HepG2 (cell line): ENCODE results near the gene CBFA2T2. TPM values are rescaled to one million over a fixed set of nuclear protein-coding genes. Genes with fewer than 3 reads are reported as not detected.

Experiments
- ATAC-seq: fragments of 200-7000 bp; cut with Tn5 transposase; 3 replicates; pipeline ENCODE4 v1.9.1; 2020; ENCODE audit warnings: mild to moderate bottlenecking, moderate library complexity
- BruUV-seq: library from RNA; stranded (reverse); fragments of 400-500 nt; replicated peaks from 2 replicates; lab custom pipeline; 2021; lab: Mats Ljungman, UMichigan
- CTCF ChIA-PET: fragments of 300-600 bp; formaldehyde crosslinking; extraction: SDS; loops from one replicate; lab custom pipeline; 2021; ENCODE audit warnings: low total read pairs, inconsistent platforms, low intra/inter-chr PET ratio; lab: Yijun Ruan, JAX
- POLR2A ChIA-PET: fragments of 350-600 bp; sonication (Branson Sonifier 250); formaldehyde crosslinking; loops from one replicate; lab custom pipeline; 2020; ENCODE audit warnings: antibody characterized with exemption, inconsistent platforms; lab: Yijun Ruan, JAX
- DNase-seq: peaks from one replicate; pipeline ENCODE4 v3.0.0-alpha.2; 2015; ENCODE audit warnings: low spot score
- FAIRE-seq: peaks from 3 replicates; lab custom pipeline; 2011; peaks lifted over from hg19 to GRCh38; lab: Jason Lieb, UNC
- H2AFZ ChIP-seq: one replicate; pipeline ENCODE4 v1.6.1; 2011; ENCODE audit warnings: low read length, inconsistent platforms
- H3K27ac ChIP-seq: fragments of 300-600 bp; 3 replicates; pipeline ENCODE4 v1.8.0; 2011; ENCODE audit warnings: mixed run types, mild to moderate bottlenecking, mixed read lengths, low read length, inconsistent platforms; ENCODE audit not compliant: insufficient read depth; ENCODE audit errors: extremely low read length
- H3K27me3 ChIP-seq, 2 experiments: fragments of 200-600 bp in 1 of 2; 2 replicates in 1 of 2; 3 replicates in 1 of 2; pipeline versions ENCODE4 v1.6.0 to v1.8.0; 2011; ENCODE audit warnings: low read length in 2 of 2, mild to moderate bottlenecking in 2 of 2, moderate library complexity in 2 of 2, inconsistent platforms in 1 of 2; ENCODE audit not compliant: insufficient read depth in 2 of 2, control insufficient read depth in 1 of 2
- H3K36me3 ChIP-seq, 2 experiments: fragments of 200-600 bp in 1 of 2; replicated peaks in 1 of 2; 2 replicates in 1 of 2; 3 replicates in 1 of 2; pipeline versions ENCODE4 v1.5.1 to v1.8.0; 2011; ENCODE audit warnings: low read length in 2 of 2, inconsistent platforms in 1 of 2; ENCODE audit not compliant: insufficient read depth in 2 of 2, control insufficient read depth in 1 of 2
- H3K4me1 ChIP-seq: 2 replicates; pipeline ENCODE4 v1.5.1; 2012; ENCODE audit warnings: low read length, inconsistent platforms; ENCODE audit not compliant: insufficient read depth
- H3K4me2 ChIP-seq: 2 replicates; pipeline ENCODE4 v1.6.0; 2011; ENCODE audit warnings: low read depth, low read length, inconsistent platforms
- H3K4me3 ChIP-seq, 3 experiments: fragments of 200-600 bp in 1 of 3; sonication (generic), shearing (Covaris generic) in 1 of 3; replicated peaks in 1 of 3; 2 replicates each; pipeline ENCODE4 v1.5.1; 2011 to 2016; ENCODE audit warnings: low read length in 3 of 3, inconsistent platforms in 2 of 3, low read depth in 2 of 3, mild to moderate bottlenecking in 2 of 3, control low read depth in 1 of 3, mixed read lengths in 1 of 3; ENCODE audit not compliant: insufficient read depth in 1 of 3
- H3K79me2 ChIP-seq: one replicate; pipeline ENCODE4 v1.6.1; 2011; ENCODE audit warnings: low read length, inconsistent platforms; ENCODE audit not compliant: insufficient read depth
- H3K9ac ChIP-seq: 2 replicates; pipeline ENCODE4 v1.6.0; 2011; ENCODE audit warnings: mild to moderate bottlenecking, low read depth, low read length, inconsistent platforms; ENCODE audit not compliant: insufficient read depth
- H3K9me3 ChIP-seq: 2 replicates; pipeline ENCODE4 v1.5.1; 2012; ENCODE audit warnings: mild to moderate bottlenecking, low read length
- H4K20me1 ChIP-seq: 2 replicates; pipeline ENCODE4 v1.6.0; 2011; ENCODE audit warnings: inconsistent platforms, mild to moderate bottlenecking, low read length, moderate library complexity; ENCODE audit not compliant: insufficient read depth
- GLMP ChIP-seq: sonication (generic); formaldehyde crosslinking; IDR thresholded peaks from 2 replicates; pipeline ENCODE4 v1.9.0; 2021; ENCODE audit warnings: missing genetic modification reagents, mild to moderate bottlenecking, borderline replicate concordance
- KLF9 ChIP-seq: IDR thresholded peaks from 2 replicates; pipeline ENCODE4 v1.6.1; 2016; ENCODE audit warnings: low read depth
- MXI1 ChIP-seq: IDR thresholded peaks from 3 replicates; pipeline ENCODE4 v1.6.1; 2012; ENCODE audit warnings: low read depth, low read length, inconsistent platforms, borderline replicate concordance
- SMAD9 ChIP-seq: sonication (generic); formaldehyde crosslinking; IDR thresholded peaks from 2 replicates; pipeline ENCODE4 v1.5.1; 2020; ENCODE audit warnings: mild to moderate bottlenecking, missing genetic modification reagents
- SOX13 ChIP-seq, 3 experiments: fragments of 450-650 bp in 1 of 3; sonication (generic) in 1 of 3; formaldehyde crosslinking in 1 of 3; IDR thresholded peaks in 2 of 3; conservative IDR thresholded peaks in 1 of 3; 2 replicates each; pipeline versions ENCODE4 v1.5.0 to v1.6.1; 2016 to 2020; ENCODE audit warnings: antibody characterized with exemption in 1 of 3, mild to moderate bottlenecking in 1 of 3, missing compliant biosample characterization in 1 of 3, missing genetic modification reagents in 1 of 3, moderate library complexity in 1 of 3
- SUZ12 ChIP-seq: fragments of 150-350 bp; IDR thresholded peaks from 2 replicates; pipeline ENCODE4 v1.6.1; 2014; ENCODE audit warnings: low read depth, low read length
- TEAD3 ChIP-seq: optimal IDR thresholded peaks from 2 replicates; pipeline ENCODE3; 2016; ENCODE audit warnings: borderline replicate concordance
- ZNF672 ChIP-seq: sonication (generic); formaldehyde crosslinking; IDR thresholded peaks from 2 replicates; pipeline ENCODE4 v1.8.1; 2022; ENCODE audit warnings: missing genetic modification reagents
- ZNF746 ChIP-seq: sonication (generic); formaldehyde crosslinking; IDR thresholded peaks from 2 replicates; pipeline ENCODE4 v1.8.0; 2022; ENCODE audit warnings: mild to moderate bottlenecking, missing genetic modification reagents
- WGBS: methylation state at CpG from one replicate; pipeline ENCODE4 v1.1.6; 2017; ENCODE audit warnings: low lambda C conversion rate; 5-methylcytosine and 5-hydroxymethylcytosine counted together
- in situ Hi-C: cut with HindIII; loops from 2 replicates; pipeline ENCODE4 v1.10.0; 2017; ENCODE audit warnings: low pct_unique_long_range_greater_than_20kb; ENCODE audit not compliant: extremely low pct_ligation_motif_present
- intact Hi-C: fragments of 100-400 bp; cut with micrococcal nuclease; formaldehyde crosslinking; loops from one replicate; pipeline ENCODE4 v1.10.0; 2022; ENCODE audit not compliant: unreplicated experiment
- polyA plus RNA-seq, 8 experiments: library from polyadenylated mRNA; depleted of rRNA in 3 of 8; stranded (reverse) in 7 of 8; unstranded in 1 of 8; fragments of >200 nt; fragmentation: Illumina TruSeq in 4 of 8; extraction: Trizol in 4 of 8; gene quantifications; 2 replicates each; pipeline versions ENCODE4 v1.2.1 to v1.2.3, GENCODE V29; 2011 to 2016; ENCODE audit warnings: low read depth in 4 of 8, missing spikeins in 1 of 8, mixed read lengths in 1 of 8; ENCODE audit not compliant: insufficient read depth in 1 of 8
- total RNA-seq, 5 experiments: library from RNA; depleted of rRNA; stranded (reverse); fragments of >200 nt; fragmentation: Illumina TruSeq; extraction: Trizol; gene quantifications; 2 replicates each; pipeline ENCODE4 v1.2.3, GENCODE V29; 2016; ENCODE audit warnings: low read depth in 1 of 5

CBFA2T2 gene
- total and polyA plus RNA-seq, 2 of the 13 experiments (the other 11 are each of a cell fraction or from before 2014, with no cell fraction given), result 6.3 to 21.2 TPM

GRCh38 chr20:33609504-33609903 lies 119.6 kb downstream of the CBFA2T2 start (continued):
- TF ChIP-seq MXI1 (no peak), SMAD9 (CRISPR knock-in tag) (no peak), ZNF672 (CRISPR knock-in tag) (no peak)
- TF ChIP-seq, all 625 proteins: peak for 0

GRCh38 chr20:33611106-33611505 lies 121.2 kb downstream of the CBFA2T2 start:
- FAIRE-seq, result no peak
- H3K27me3 ChIP-seq, result no peaks in the 10 kb centered on the region
- in situ Hi-C loops, result no loop called here
- no peaks in the 10 kb centered on the region for H3K9me3 ChIP-seq
- H3K27ac ChIP-seq, result no peak overlapping the region
- no peak for DNase-seq
- TF ChIP-seq SUZ12 (no peak), SOX13 (IDR thresholded peaks at IDR 0.05) (no peak), SOX13 (CRISPR knock-in tag; conservative IDR thresholded peaks at IDR 0.05 in 1 of 2, IDR thresholded peaks at IDR 0.05 in 1 of 2) (no peak), KLF9 (CRISPR knock-in tag) (no peak), ZNF746 (no peak), GLMP (no peak), TEAD3 (CRISPR knock-in tag) (peak; percentile 9)
- ATAC-seq, result no peak
- no peak overlapping the region for H3K4me2 ChIP-seq
- no peak overlapping the region for H3K9ac ChIP-seq
- ChIA-PET POLR2A (no interaction called here), CTCF (no interaction called here)
- H3K4me3 ChIP-seq, result no peak overlapping the region
- no peaks in the 10 kb centered on the region for H3K79me2 ChIP-seq
- H2AFZ ChIP-seq, result no peak overlapping the region
- BruUV-seq, result no TSS peak
- peaks cover 28 to 79% of the 10 kb centered on the region in 2 experiments for H3K36me3 ChIP-seq
- no peaks in the 10 kb centered on the region for H4K20me1 ChIP-seq
- intact Hi-C loops, result no loop called here
- WGBS, result 97% methylated on average over 5 of the region's 5 CpGs
- no peaks in the 10 kb centered on the region for H3K4me1 ChIP-seq
